Heart left ventricle (tissue), 16 donors: ENCODE results near the gene DRC1. TPM values are rescaled to one million over a fixed set of nuclear protein-coding genes. Genes with fewer than 3 reads are reported as not detected.

Source experiments
- ATAC-seq, 4 donors: fragments of 200-7000 bp; cut with Tn5 transposase; one replicate each; pipeline ENCODE4 v1.9.1; 2020 to 2022; ENCODE audit warnings: moderate library complexity in 4 of 4, mild to moderate bottlenecking in 3 of 4, moderate number of reproducible peaks in 1 of 4
- DNase-seq, 5 donors: peaks; one replicate each; pipeline ENCODE4 v3.0.0-alpha.2; 2020
- H3K27ac ChIP-seq, 12 donors: fragments of 200-600 bp; sonication (generic) in 4 of 12; one replicate each; pipeline versions ENCODE4 v1.5.0 to v1.8.0; 2016 to 2022; ENCODE audit warnings: mild to moderate bottlenecking in 2 of 12
- H3K27me3 ChIP-seq, 9 donors: fragments of 200-600 bp; sonication (generic) in 2 of 9; one replicate each; pipeline versions ENCODE4 v1.5.1 to v1.8.0; 2016 to 2022; ENCODE audit warnings: mild to moderate bottlenecking in 3 of 9
- H3K36me3 ChIP-seq, 9 donors: fragments of 200-600 bp; sonication (generic) in 2 of 9; one replicate each; pipeline versions ENCODE4 v1.5.0 to v1.8.0; 2018 to 2022; ENCODE audit warnings: mild to moderate bottlenecking in 2 of 9
- H3K4me1 ChIP-seq, 12 donors: fragments of 200-600 bp; sonication (generic) in 4 of 12; one replicate each; pipeline versions ENCODE4 v1.5.0 to v1.8.0; 2016 to 2022; ENCODE audit warnings: mild to moderate bottlenecking in 3 of 12
- H3K4me3 ChIP-seq, 12 donors: fragments of 200-600 bp; sonication (generic) in 4 of 12; one replicate each; pipeline versions ENCODE4 v1.5.0 to v1.8.0; 2017 to 2022; ENCODE audit warnings: mild to moderate bottlenecking in 9 of 12, moderate library complexity in 4 of 12
- H3K9me3 ChIP-seq, 12 donors: fragments of 200-600 bp; sonication (generic) in 4 of 12; one replicate each; pipeline versions ENCODE4 v1.5.0 to v1.8.0; 2016 to 2022; ENCODE audit warnings: mild to moderate bottlenecking in 1 of 12
- CTCF ChIP-seq, 12 donors: fragments of 200-600 bp; sonication (generic) in 4 of 12; IDR thresholded peaks; one replicate each; pipeline versions ENCODE4 v1.5.0 to v1.8.0; 2018 to 2022; ENCODE audit warnings: antibody characterized with exemption in 12 of 12, mild to moderate bottlenecking in 5 of 12
- POLR2A ChIP-seq, 2 donors: fragments of 450-650 bp; IDR thresholded peaks; one replicate each; pipeline ENCODE4 v1.6.1; 2017; ENCODE audit warnings: antibody characterized with exemption in 2 of 2, mild to moderate bottlenecking in 2 of 2, moderate library complexity in 2 of 2
- WGBS, 4 donors: extraction: QIAGEN DNeasy Blood & Tissue Kit in 2 of 4; methylation state at CpG; one replicate each; pipeline versions ENCODE4 v1.1.5 to v1.1.7; 2013 to 2018; 5-methylcytosine and 5-hydroxymethylcytosine counted together
- intact Hi-C, 10 donors: fragments of 100-400 bp; cut with DNase I; formaldehyde crosslinking; loops; one replicate each; pipeline versions ENCODE4 v1.11.1 to v1.14.2; 2022
- polyA plus RNA-seq, 2 donors: library from polyadenylated mRNA; stranded (reverse); fragments of 200-250 nt; gene quantifications; one replicate each; pipeline ENCODE4 v1.2.3, GENCODE V29; 2013
- total RNA-seq, 9 donors: library from RNA; depleted of rRNA in 2 of 9; stranded (reverse); fragments of >200 nt in 2 of 9; fragmentation: NEBNext Ultra II Directional in 3 of 9; extraction: Animal tissue kit (Norgen Biotek cat#: 25700) in 3 of 9; gene quantifications; one replicate each; pipeline versions ENCODE4 v1.1.0 to v1.2.4, GENCODE V29; 2016 to 2023
- donor health status: ischemic (EF 13 %, LVEDD 7.1; RV severe dilation, severe dysfunction).
- donor health status: healthy with polysubstance abuse.
- donor health status: DM: no; HTN: yes; CAD: no.
- donor health status: DM: no; HTN: no; CAD: no.
- donor health status: ischemic (EF 25% LVEDD 6.9; RV normal size, moderate dysfunction).
- donor health status: ischemic (EF 25% LVEDD 5.7; RV mildly dilated, moderate dysfunction).
- donor health status: healthy.
- donor health status: DM: yes; HTN: yes; CAD: no.
- donor health status: ischemic (EF 35%, LVEDD 5.7; RV mildly dilated, moderate dysfunction).
- donor health status: nonischemic (EF 11% LVEDD 7.7; RV severe dilation, severe dysfunction).
- donor health status: DM: yes; HTN: yes; CAD: no.
- donor health status: PGD.
- donor health status: ischemic (EF 29% LVEDD 5.4; RV normal size, mild dysfunction).
- donor health status: nonischemic (EF 23%, LVEDD 6.1; RV moderate dilation, normal function).

The DRC1 gene
- total and polyA plus RNA-seq, 11 donors: 0.15 to 0.73 (median 0.44) TPM; not detected in 8

- TF ChIP-seq CTCF (IDR thresholded peaks at IDR 0.05) (no peak), POLR2A (IDR thresholded peaks at IDR 0.05) (no peak)
- no peak for ATAC-seq
- peaks cover 0 to 4% (median 0%) of the 10 kb centered on the region in 12 donors for H3K9me3 ChIP-seq
- WGBS, 4 donors: 84 to 90% (median 86%) methylated on average over 11 of the region's 11 CpGs
- H3K4me3 ChIP-seq: no peak overlapping the region
- no peaks in the 10 kb centered on the region for H3K36me3 ChIP-seq
- DNase-seq: no peak
- peaks cover 0 to 13% (median 0%) of the 10 kb centered on the region in 12 donors for H3K4me1 ChIP-seq
- H3K27ac ChIP-seq: no peak overlapping the region
- intact Hi-C loops: no loop called here
- H3K27me3 ChIP-seq: no peaks in the 10 kb centered on the region
Measured at GRCh38 chr2:26453421-26454329, 52.0 kb downstream of the DRC1 start.

- intact Hi-C loops: no loop called here
- Histone ChIP-seq H3K4me1 (peaks cover 0 to 13% (median 0%) of the 10 kb centered on the region in 12 donors), H3K27me3 (no peaks in the 10 kb centered on the region), H3K9me3 (peaks cover 0 to 4% (median 0%) of the 10 kb centered on the region in 12 donors), H3K4me3 (no peak overlapping the region), H3K27ac (no peak overlapping the region), H3K36me3 (no peaks in the 10 kb centered on the region)
- no peak for DNase-seq
- no peak for ATAC-seq
- TF ChIP-seq CTCF (IDR thresholded peaks at IDR 0.05) (no peak), POLR2A (IDR thresholded peaks at IDR 0.05) (no peak)
- WGBS, 4 donors: 95 to 96% (median 96%) methylated on average over 10 of the region's 10 CpGs
Measured at GRCh38 chr2:26454561-26455001, 52.9 kb downstream of the DRC1 start.

GRCh38 chr2:26455037-26455669, 53.4 kb downstream of the DRC1 start:
- H3K4me3 ChIP-seq: no peak overlapping the region
- no peak for TF ChIP-seq POLR2A (IDR thresholded peaks at IDR 0.05)
- TF ChIP-seq CTCF (IDR thresholded peaks at IDR 0.05): no peak
- no peaks in the 10 kb centered on the region for H3K36me3 ChIP-seq
- intact Hi-C loops: no loop called here
- ATAC-seq (peak in 1 of 4 donors; percentile 19), DNase-seq (no peak)
- WGBS, 4 donors: 77 to 87% (median 80%) methylated on average over 11 of the region's 11 CpGs
- peaks cover 0 to 4% (median 0%) of the 10 kb centered on the region in 12 donors for H3K9me3 ChIP-seq
- H3K27me3 ChIP-seq: no peaks in the 10 kb centered on the region
- H3K4me1 ChIP-seq: peaks cover 0 to 13% (median 0%) of the 10 kb centered on the region in 12 donors
- H3K27ac ChIP-seq: no peak overlapping the region
